HG02588 (cell line): ENCODE results near the gene DNAJC16.
"Not testable (repeated sequence)": the region's sequence is repeated elsewhere in the genome, so short reads cannot be mapped to it uniquely, and the experiment has no call there.

Source experiments
- ATAC-seq: cut with Tn5 transposase; IDR thresholded peaks from one replicate; pipeline ENCODE4 v1.9.1; 2021; ENCODE audit warnings: mild to moderate bottlenecking, moderate library complexity; ENCODE audit not compliant: unreplicated experiment

Gene DNAJC16

DNA sequence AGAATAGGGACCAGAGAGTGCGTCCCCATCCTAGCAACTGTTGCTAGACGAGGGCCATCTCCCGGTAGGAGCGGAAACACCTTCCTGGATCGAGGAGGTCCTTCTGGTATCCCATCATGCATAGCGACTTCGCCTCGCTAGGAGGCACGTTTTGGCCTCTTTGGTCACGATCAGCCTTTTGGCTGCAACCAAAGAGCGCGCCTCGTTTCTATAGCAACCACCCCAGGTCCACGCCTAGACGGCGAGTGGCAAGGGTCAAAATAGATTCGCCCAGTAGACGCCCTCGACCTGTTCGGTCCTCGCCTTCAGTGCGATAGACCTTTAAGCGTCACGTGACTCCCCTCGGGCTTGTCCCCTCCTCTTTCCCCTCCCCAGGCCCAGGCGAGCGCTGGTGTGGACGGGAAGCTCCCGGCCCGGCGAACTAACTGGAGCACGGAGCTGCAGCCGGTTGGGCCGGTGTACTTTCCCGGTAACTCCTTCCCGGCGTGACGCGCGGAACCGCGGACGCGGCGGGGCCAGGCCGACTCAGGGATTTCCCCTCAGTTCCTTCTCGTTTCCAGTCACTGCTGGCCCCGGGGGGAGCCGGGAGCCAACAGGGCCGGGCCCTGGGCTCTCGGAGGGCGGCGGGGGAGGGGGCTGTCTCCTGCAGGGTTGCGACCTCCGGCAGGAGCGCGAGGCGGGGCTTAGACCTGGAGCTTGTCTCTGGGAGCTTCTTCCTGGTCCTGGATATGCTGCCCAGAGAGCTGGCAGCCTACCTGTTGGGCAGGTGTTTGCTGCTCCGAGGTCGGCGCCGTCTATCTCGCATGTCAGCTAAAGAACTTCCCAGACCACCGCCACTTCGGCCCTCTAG lies at the start of gene DNAJC16:
DNAJC16 (plus strand) TSS at position 359 of the 850 bp plus-strand sequence. CDS start 2,258 bp downstream, outside the sequence.
- ATAC-seq = peak; percentile 47

DNA sequence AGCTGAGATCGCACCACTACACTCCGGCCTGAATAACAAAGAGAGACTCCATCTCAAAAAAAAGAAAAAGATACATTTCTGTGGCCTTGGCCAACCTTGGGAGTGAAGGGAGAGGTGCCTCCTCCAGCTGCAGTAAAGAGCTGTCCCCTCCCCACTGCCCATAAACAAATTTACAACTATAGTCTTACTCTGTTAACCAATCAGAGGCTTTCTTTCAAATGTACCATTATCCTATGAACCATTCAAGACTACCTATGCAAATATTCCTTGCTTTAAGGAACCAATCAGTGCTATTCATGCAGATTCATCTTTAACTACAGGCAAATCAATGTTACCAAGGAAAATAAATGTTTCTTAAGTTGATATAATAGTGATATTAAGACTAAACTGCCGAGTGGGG lies 49.7 kb upstream of the DNAJC16 start:
- no peak for ATAC-seq

DNA sequence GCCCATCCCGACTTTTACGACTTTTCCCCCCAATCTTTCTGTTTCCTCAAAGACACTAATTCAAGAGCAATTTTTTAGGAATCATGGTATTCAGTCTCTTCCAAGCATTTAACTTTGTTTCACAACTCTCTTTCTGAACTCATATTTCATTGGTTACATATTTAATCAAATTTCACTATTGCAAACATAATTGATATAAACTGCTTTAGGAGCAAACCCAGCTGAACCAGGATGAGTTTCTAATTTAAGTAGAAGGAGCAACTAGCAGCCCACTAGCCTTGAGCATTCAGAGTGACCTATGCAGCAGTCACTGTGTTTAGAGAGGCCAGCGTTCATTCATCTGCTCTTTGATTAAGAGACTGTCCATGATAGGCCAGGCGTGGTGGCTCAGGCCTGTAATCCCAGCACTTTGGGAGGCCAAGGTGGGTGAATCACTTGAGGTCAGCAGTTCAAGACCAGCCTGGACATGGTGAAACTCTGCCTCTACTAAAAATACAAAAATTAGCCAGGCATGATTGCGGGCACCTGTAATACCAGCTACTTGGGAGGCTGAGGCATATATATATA lies 48.9 kb upstream of the DNAJC16 start:
- no peak for ATAC-seq

DNA sequence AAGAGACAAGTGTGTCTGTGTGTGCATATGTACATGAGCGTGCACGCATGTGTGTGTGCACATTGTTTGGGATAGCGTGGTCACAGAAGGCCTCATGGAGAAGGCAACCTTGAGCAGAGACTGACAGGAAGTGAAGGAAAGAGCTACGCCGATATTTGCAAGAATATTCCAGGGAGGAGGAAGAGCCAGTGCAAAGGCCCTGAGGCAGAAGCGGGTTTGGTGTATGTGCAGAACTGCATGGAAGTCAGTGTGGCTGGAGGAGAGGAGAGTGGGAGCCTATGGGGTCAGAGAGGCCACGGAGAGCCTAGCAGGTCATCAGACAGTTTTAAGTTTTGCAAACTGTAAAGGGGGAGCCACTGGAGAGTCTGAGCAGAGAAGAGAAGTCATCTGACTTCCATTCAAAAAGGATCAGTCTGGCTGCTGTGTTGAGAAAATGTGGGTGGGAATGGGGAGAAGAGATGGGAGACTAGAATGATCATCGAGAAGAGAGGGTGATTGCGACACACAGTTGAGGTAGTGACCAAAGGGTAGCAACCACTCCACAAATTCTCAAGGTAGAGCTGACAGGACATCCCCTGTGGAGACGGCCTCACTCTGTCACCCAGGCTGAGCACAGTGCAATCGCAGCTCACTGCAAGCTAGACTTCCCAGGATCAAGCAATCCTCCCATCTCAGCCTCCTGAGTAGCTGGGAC lies 46.8 kb upstream of the DNAJC16 start:
- no peak for ATAC-seq

DNA sequence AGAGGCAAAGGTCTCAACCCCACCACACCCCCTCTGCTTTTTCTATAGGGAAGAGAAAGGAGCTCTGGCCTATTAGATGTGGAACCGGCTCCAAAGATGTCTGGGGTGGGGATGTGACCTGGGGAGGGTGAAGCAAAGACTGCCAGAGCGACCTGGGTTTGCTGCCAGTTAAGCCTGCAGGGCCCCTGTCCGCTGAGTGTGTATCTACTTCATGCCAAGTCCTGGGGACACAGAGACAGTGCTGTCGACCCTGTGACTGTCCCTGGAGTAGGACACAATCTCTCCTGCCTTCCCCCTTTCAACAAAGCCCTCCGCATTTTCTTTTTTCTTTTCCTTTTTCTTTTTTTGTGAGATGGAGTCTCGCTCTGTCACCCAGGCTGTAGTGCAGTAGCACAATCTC lies 44.2 kb upstream of the DNAJC16 start:
- not testable (repeated sequence) for ATAC-seq

DNA sequence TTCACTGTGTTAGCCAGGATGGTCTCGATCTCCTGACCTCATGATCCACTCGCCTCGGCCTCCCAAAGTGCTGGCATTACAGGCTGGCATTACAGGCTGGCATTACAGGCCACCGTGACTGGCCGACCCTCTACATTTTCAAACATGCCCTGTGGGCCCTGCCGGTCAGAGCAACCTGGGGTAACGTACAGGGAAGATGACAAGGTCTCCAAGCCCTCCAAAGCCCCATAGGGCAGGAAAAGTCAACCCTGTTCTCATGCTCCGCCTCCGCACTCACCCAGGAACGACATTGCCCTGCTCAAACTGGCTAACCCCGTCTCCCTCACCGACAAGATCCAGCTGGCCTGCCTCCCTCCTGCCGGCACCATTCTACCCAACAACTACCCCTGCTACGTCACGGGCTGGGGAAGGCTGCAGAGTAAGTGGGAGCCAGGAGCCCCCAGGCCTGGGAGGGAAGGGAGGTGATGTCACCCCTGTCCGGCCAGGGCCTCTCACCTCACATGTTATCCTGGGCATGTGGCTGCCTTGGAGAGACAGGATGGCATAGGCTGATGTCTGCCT lies 43.6 kb upstream of the DNAJC16 start:
- ATAC-seq = not testable (repeated sequence)

DNA sequence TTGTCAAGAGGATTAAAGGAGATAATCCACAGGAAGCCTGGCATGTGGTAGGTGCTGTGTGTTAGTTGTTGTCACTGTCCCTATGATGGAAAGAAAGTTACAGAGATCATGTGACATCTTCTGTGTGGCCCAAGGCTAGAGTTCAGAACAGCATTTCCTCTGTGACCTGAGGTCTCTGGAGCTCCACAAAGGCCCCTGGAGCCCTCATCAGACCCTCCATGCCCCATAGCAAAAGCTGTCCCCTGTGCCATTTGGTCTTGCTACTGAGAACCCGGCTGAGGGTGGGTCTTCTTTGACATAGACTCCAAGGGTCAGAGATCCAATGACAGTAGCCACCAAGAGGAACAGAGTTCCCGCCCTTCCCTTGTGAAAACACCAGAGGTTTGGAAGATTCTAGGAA lies 42.7 kb upstream of the DNAJC16 start:
- ATAC-seq = no peak

DNA sequence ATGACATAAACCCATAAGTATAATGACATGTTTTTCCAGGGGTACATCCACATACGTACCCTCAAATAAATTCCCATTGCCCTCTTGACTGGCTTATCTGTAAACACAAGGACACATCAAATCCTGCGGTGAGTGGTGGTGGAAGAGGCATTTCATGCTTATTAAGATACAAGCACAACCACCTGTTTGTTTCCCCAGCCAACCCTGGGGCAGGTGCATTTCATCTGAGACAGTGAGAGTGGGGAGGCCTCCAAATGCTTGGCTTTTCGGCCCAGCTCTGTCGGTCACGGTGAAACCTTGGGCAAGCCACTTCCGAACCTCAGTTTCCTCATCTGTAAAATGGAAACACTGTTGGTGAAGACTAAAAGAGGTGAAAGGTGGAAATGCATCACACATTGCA lies 42.2 kb upstream of the DNAJC16 start:
- ATAC-seq = not testable (repeated sequence)

DNA sequence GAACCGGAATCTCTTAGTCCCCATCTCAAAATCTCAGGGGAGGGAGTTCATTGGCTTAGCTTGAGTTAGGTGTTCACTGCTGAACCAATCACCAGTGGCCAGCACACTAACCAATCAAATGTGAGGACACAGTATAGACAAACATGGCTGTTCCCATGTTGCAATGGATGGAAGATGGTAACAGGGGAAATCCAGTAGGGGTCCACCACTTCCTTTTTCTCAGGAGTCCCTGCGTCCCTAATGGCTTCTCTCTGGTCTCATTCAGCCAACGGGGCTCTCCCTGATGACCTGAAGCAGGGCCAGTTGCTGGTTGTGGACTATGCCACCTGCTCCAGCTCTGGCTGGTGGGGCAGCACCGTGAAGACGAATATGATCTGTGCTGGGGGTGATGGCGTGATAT lies 41.0 kb upstream of the DNAJC16 start:
- no peak for ATAC-seq

DNA sequence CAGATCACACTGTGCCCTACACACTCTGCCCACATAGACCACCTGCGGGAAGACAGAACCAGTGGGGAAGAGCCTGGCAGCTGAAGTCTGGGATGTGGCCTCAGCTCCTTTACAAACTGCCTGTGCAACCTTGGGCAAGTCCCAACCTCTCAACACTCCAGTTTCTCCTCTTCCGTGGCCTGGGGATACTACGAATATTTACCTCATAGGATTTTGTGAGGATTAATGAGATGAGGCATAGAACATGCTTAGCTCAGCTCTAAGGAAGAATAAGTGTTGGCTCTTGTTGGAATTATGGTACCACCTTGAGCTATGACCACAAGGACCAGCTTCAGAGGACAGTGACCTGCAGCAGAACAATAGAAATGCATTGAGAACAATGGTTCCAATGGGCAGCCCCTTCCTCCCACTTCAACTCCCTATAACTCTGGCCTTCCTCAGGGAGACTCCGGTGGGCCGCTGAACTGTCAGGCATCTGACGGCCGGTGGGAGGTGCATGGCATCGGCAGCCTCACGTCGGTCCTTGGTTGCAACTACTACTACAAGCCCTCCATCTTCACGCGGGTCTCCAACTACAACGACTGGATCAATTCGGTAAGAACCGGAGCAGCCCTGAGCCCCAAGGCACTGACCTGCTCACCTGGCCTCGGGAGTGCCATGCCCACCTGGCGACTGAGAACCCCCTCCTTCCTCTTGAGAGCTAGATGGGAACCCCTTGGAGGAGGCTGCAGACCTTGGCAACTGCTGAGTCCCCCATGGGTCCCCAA lies 39.6 kb upstream of the DNAJC16 start:
- not testable (repeated sequence) for ATAC-seq

DNA sequence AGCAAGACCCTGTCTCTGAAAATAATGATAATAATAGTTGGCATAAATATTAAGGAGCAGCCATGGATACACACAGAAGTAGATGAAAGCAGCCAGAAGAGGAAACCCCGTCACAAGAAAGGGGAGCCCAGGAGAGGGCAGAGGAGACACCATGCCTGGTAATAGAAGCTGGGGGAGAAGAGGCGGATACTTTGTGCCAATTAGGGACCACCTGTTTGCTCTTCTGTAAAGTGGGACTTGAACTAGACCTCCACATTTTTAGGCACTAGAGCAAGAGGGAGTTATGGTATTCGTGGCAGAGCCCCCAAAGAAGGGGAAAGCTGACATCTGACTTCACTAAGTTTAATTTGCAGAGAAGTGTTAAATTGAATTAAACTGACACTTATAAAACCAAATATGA lies 38.3 kb upstream of the DNAJC16 start:
- ATAC-seq = no peak

DNA sequence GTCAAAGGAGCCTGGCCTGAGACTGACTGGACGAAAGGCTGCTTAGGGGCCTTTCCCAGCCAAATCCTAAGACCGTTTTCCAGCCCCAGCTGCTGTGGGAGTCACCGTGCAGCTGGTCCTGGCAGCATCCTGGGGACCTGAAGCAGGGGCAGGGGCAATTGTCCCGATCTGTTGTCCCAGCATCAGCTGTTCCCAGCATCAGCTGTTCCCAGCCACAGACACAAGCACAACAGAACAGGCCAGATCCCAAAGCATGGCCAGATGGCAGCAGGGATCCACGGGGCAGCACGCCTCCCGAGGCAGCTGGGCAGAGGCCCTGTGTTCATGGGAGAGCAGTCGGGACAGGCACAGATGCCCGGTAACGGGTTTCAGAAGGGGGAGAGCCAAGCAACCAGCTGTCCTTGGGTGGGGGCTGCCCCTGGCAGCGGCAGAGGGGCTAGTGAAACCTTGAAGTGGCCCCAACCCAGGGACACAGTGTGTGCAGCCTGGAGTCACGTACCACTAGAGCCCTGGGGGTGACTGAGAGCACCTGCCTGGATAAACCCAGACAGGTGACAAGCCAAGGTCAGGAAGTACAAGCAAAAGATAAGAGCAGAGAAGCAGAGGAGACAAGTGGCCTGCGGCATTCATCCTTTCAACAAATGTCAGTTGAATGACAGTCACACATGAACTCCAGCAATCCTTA lies 37.5 kb upstream of the DNAJC16 start:
- ATAC-seq = no peak

DNA sequence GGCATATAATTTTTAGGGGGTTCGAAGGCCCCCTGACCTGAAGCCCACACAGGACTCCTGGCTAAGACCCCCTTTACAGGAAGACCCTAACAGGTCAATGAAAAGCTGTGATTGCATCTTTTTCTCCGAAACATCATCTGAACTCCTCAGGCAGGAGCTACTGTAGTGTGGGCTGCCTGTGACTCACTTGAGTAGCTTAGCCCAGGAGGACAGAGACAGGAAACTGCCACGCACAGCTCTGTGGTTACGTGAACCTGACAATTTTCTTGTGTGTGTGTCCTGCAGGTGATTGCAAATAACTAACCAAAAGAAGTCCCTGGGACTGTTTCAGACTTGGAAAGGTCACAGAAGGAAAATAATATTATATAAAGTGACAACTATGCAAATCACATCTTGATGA lies 35.6 kb upstream of the DNAJC16 start:
- not testable (repeated sequence) for ATAC-seq

DNA sequence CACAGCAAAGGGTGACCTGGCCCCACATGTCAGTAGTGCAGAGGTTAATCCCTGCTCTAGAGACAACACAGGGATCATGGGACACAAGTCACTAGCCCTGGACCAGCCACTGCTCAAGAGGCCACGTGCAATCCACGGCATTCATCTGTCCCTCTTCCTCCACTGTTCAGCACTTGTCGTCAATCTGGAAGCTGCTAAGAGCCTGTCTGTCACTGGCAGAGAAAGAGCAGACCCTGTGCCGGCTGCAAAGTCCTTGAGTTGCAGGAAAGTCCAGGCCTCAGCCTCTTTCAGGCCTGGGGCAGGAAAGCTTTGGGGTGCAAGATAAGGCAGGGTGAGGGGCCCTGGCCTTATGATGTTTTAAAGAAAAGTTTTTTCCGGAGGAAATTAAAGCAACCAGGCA lies 34.1 kb upstream of the DNAJC16 start:
- ATAC-seq = no peak

DNA sequence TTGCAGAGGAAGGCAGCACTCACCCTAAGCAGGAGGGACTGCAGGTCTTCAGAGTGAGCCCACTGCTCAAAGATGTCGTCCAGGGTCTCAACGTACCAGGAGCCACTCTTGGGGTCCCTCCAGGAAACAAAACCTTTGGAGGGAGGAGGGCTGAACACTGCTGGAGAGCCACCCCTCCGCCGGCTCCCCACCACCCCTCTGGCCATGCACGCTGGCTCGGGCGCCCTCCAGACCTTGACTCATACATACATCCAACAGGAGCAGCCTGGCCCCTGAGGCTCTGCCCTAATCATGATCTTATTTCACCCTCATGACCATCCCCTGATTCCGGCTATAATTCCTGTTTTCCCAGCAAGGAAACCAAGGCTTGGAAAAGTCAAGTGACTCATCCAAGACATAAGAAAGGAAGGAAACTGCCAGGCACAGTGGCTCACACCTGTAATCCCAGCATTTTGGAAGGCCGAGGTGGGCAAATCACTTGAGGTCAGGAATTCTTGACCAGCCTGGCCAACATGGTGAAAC lies 32.7 kb upstream of the DNAJC16 start:
- no peak for ATAC-seq

DNA sequence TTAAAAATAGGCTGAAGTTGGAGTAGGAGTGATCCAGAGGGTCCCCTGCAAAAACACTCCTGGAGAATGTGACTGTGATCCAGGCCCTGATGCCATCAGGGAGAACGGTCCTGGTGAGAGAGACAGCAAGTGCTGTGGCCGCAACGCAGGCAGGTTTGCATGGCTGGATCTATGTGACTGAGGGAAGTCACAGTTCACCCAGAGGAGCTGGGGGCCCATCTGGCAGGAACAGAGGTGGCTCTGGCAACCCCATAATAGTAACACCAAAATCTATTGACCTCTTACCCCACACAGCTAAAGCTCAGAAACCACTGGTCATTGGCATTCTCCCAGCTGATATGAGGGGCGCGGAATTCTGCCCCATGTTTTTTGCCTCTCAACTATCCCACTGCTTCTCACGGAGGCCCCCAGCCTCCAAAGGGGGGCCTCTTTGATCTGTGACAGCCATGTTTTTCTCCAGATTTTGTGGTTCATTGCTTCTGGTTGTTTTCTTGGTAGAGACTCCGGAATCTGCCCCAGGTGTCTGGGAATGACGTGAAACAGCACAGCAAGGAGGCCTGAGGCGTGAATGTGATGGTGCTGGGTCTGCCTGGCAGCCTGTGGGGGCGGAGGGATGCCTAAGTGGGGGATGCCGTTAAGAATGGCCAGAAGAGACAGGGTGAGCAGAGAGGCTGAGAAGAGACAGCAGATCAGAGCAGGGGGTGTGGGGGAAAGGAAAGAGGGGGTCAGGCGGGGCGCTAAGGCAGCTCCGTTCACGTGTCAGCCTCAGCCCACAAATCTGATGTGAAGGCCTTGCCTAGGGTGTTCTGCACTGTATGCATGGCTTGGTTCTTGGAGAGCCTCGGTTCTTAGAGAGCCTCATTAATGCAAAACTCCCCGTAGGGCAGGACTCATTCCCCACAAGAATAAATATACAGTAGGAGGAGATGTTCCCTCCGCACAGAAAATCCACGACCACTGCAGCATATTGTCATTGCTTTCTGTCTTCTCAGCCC lies 26.2 kb upstream of the DNAJC16 start:
- ATAC-seq = no peak

DNA sequence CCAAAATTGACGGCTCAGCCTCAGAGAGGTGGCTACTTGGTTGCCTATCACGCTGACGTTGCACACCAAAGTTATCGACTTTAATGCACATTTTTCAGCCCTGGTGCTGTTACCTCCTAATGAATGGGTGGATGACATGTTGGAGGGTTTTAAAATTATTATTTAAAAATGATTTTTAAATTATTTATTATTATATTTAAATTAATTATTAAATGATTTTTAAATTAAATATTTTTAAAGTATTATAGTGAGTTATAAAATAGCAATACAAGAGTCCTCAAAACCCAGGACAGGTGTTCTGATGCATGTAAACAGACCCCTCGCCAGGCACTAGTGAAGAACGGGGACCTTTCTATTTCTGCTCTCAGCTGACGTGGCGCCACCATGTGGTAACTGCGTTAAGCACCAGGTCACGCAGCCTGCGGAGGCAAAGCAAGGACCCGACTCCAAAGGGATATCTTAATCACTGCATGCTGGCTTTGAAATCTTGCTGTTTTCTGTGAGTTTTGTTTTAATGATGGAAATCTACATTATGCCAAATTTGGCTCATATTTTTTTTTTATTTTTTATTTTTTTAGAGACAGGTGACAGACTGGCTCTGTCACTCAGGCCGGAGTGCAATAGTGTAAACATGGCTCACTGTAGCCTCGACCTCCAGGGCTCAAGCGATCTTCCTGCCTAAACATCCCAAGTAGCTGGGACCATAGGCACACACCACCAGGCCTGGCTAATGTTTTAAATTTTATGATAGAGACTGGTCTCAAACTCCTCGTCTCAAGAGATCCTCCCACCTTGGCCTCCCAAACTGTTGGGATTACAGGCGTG lies 25.2 kb upstream of the DNAJC16 start:
- ATAC-seq = no peak

DNA sequence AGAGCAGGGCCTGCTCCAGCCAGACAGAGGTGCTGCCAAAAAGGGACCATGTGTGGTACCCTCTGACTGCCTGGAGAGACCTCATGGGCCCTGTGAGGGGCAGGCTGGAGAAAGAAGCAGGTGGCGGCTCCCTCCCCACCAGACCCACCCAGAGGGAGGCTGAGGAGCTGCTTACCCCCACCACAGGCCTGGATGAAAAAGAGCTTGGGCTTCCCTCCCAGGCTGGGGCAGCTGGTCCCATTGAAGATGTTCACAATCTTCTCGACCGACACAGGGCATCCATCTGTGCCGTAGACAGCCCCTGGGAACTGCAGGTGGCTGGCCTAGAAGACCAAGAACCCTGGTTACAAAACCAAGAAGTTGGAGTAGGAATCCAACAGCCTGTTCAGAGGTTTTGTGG lies 22.2 kb upstream of the DNAJC16 start:
- ATAC-seq = no peak
